CD4-positive, alpha-beta T cell treated with Interleukin-17A for 1 hour (primary cell): ENCODE results near the gene PRR11.
"Not testable (repeated sequence)": the region's sequence is repeated elsewhere in the genome, so short reads cannot be mapped to it uniquely, and the experiment has no call there.

Source experiments
- DNase-seq: peaks from one replicate; pipeline ENCODE4 v3.0.0-alpha.2; 2020

PRR11 gene

DNA sequence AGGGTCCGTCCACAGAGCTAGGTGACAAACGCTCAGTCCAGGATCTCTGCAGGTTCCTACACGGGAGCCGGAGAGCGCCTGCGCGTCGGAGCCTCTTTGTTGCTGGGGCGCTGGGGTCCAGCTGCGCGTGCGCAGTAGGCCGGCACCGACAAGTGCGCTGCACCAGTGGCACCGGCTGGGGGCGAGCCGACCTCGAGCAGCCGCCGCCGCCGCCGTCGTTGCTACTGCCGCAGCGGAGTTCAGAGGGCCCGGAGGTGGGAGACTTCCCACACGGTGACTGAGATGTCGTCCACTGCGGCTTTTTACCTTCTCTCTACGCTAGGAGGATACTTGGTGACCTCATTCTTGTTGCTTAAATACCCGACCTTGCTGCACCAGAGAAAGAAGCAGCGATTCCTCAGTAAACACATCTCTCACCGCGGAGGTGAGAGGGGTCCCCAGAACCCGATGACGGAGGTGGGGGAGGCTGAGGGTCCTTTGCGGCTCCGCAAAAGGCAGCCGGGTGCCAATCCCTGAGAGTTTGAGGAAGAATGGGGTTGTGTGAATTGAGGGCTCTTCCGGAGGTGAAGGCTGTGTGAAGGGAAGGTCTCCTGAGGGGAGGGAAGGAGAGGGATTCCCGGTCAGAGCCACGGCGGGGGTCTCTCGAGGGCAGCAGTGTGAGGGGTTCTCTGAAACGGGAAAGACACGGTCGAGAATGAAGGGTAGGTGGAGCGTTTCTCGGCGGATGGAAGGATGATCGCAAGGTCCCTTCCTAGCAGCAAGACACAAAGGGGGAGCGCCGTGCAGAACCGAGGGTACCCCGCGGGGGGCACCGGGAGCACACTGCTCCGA, 65.0 kb downstream of the PRR11 start, which contains the start of gene GDPD1:
GDPD1 (plus strand) TSS at position 184 of the 831 bp plus-strand sequence; CDS start at position 283, 99 bp downstream.
- DNase-seq, result peak; percentile 97

- DNase-seq, result no peak
Observed at GRCh38 chr17:59221159-59221847, 65.8 kb downstream of the PRR11 start.

GRCh38 chr17:59223813-59224212, 68.3 kb downstream of the PRR11 start:
- no peak for DNase-seq

- not testable (repeated sequence) for DNase-seq
Observed at GRCh38 chr17:59228588-59228987, 73.0 kb downstream of the PRR11 start.

GRCh38 chr17:59230764-59231163, 75.2 kb downstream of the PRR11 start:
- DNase-seq, result no peak

DNA sequence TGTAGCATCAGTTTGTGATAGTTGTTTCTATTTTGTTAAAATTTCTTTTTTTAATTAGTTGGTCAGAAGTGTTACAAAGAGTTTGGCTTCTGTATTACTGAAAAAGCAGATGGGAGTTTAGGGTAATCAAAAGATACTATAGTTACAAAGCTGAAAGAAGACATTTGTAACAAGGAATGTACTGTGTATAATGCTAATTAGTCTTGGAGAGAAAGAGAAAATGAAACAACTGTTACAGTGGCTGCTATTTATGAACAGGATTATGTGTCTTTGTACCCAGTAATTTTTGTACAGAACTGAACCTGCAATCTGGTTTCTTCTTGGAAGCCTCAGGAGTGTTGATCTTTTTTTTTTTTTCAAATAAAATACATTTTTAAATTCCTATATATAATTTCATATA, 79.1 kb downstream of the PRR11 start:
- no peak for DNase-seq

GRCh38 chr17:59238906-59239305, 83.4 kb downstream of the PRR11 start:
- DNase-seq, result no peak

DNA sequence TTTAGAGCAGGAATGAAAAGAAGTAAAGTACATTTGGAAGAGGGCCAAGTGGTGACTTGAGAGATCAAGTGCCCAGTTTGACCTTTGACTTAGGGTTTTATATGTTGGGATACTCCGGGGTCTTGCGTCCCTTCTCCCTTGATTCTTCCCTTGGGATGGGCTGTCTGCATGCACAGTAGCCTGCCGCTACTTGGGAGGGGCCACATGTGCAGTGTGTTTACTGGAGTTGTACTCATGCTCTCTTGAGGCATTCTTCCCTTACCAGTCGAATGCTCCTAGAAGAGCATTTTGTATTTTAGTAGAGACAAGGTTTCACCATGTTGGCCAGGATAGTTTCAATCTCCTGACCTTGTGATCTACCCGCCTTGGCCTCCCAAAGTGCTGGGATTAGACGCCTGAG, 88.5 kb downstream of the PRR11 start:
- no peak for DNase-seq
